Nucleus accumbens (tissue), 56 donors: ENCODE measurements around the gene MCF2L2.

Source experiments
- DNase-seq, 56 donors: peaks; one replicate each; lab custom pipeline; 2025; lab: John Stamatoyannopoulos, UW

Gene MCF2L2

GRCh38 chr3:183222631-183223235 lies 205.7 kb downstream of the MCF2L2 start:
- DNase-seq: no peak

GRCh38 chr3:183220828-183221227 lies 207.6 kb downstream of the MCF2L2 start:
- no peak for DNase-seq

- DNase-seq: no peak
These were observed 209.6 kb downstream of the MCF2L2 start for GRCh38 chr3:183218826-183219225.

GRCh38 chr3:183217548-183218332 lies 210.7 kb downstream of the MCF2L2 start:
- DNase-seq: no peak

GRCh38 chr3:183215591-183216202 lies 212.7 kb downstream of the MCF2L2 start:
- DNase-seq: no peak

- no peak for DNase-seq
These were observed 214.2 kb downstream of the MCF2L2 start for GRCh38 chr3:183214277-183214612.

GRCh38 chr3:183213415-183214276 lies 214.8 kb downstream of the MCF2L2 start:
- no peak for DNase-seq

GRCh38 chr3:183212565-183212964 lies 215.9 kb downstream of the MCF2L2 start:
- peak in 6 of 56 donors; percentile 4 to 26 (median 16) for DNase-seq

GRCh38 chr3:183212096-183212495 lies 216.3 kb downstream of the MCF2L2 start:
- no peak for DNase-seq

GRCh38 chr3:183211352-183211751 lies 217.1 kb downstream of the MCF2L2 start:
- peak in 3 of 56 donors; percentile 13 to 19 (median 15) for DNase-seq

GRCh38 chr3:183210862-183211341 lies 217.5 kb downstream of the MCF2L2 start:
- peak in 3 of 56 donors; percentile 6 to 31 (median 19) for DNase-seq

- DNase-seq: no peak
These were observed 218.1 kb downstream of the MCF2L2 start for GRCh38 chr3:183210341-183210740.

GRCh38 chr3:183208800-183209199 lies 219.6 kb downstream of the MCF2L2 start:
- no peak for DNase-seq

- DNase-seq: no peak
These were observed 220.2 kb downstream of the MCF2L2 start for GRCh38 chr3:183208260-183208659.

GRCh38 chr3:183203670-183204069 lies 224.7 kb downstream of the MCF2L2 start:
- DNase-seq: no peak

GRCh38 chr3:183202004-183202722 lies 226.3 kb downstream of the MCF2L2 start:
- no peak for DNase-seq

GRCh38 chr3:183198939-183199338 lies 229.5 kb downstream of the MCF2L2 start:
- DNase-seq: no peak

- no peak for DNase-seq
These were observed 230.7 kb downstream of the MCF2L2 start for GRCh38 chr3:183197734-183198133.

- no peak for DNase-seq
These were observed 233.2 kb downstream of the MCF2L2 start for GRCh38 chr3:183195266-183195665.
